Measurements from ENCODE around the gene WNT3A.

- TF ChIP-seq CTCF (optimal IDR thresholded peaks at IDR 0.05 in 1 of 3, IDR thresholded peaks at IDR 0.05 in 1 of 3, conservative IDR thresholded peaks at IDR 0.05 in 1 of 3; ENCODE audit: extremely low read depth in 1 of 3, insufficient read depth in 2 of 3, low read length in 3 of 3) (no peak), EZH2 (IDR thresholded peaks at IDR 0.05; ENCODE audit: low read length) (no peak)
Measured at GRCh38 chr1:228046421-228047182, 39.8 kb downstream of the WNT3A start.

Measured in keratinocyte (primary cell).